Body of pancreas (tissue), 4 donors: ENCODE data around the gene SCNN1G. TPM values are rescaled to one million over a fixed set of nuclear protein-coding genes. Genes with fewer than 3 reads are reported as not detected.

Experiments used
- ATAC-seq: fragments of 150-250 bp; one replicate; pipeline ENCODE4 v1.9.1; 2016
- DNase-seq, 4 donors: peaks; one replicate each; pipeline ENCODE4 v3.0.0-alpha.2; 2019
- H3K27ac ChIP-seq, 4 donors: fragments of 200-600 bp; sonication (generic); 1 replicate in 3 of 4; 2 replicates in 1 of 4; pipeline versions ENCODE4 v1.5.1 to v1.6.1; 2016 to 2019; ENCODE audit warnings: mild to moderate bottlenecking in 1 of 4, mixed read lengths in 1 of 4, moderate library complexity in 1 of 4
- H3K27me3 ChIP-seq, 2 donors: fragments of 200-600 bp; sonication (generic); one replicate each; pipeline ENCODE4 v1.6.0; 2016; ENCODE audit warnings: mild to moderate bottlenecking in 1 of 2
- H3K36me3 ChIP-seq, 2 donors: fragments of 200-600 bp; sonication (generic); replicated peaks in 1 of 2; 2 replicates each; pipeline ENCODE4 v1.5.1; 2016; ENCODE audit warnings: low read depth in 2 of 2; ENCODE audit not compliant: insufficient read depth in 1 of 2
- H3K4me1 ChIP-seq: fragments of 200-600 bp; sonication (generic); one replicate; pipeline ENCODE4 v1.6.0; 2016
- H3K4me3 ChIP-seq, 2 donors: fragments of 200-600 bp; sonication (generic); 1 replicate in 1 of 2; 2 replicates in 1 of 2; pipeline ENCODE4 v1.5.1; 2016 to 2019
- H3K9me3 ChIP-seq, 3 donors: fragments of 200-600 bp; sonication (generic); 1 replicate in 2 of 3; 2 replicates in 1 of 3; pipeline ENCODE4 v1.5.1; 2016
- CTCF ChIP-seq, 7 experiments: fragments of 450-650 bp in 4 of 7; fragments of 200-600 bp in 3 of 7; sonication (generic) in 3 of 7; IDR thresholded peaks; one replicate each; pipeline ENCODE4 v1.5.1; 2016 to 2019; ENCODE audit warnings: antibody characterized with exemption in 7 of 7
- POLR2A ChIP-seq, 3 donors: fragments of 450-650 bp; IDR thresholded peaks; one replicate each; pipeline ENCODE4 v1.6.1; 2016; ENCODE audit warnings: antibody characterized with exemption in 3 of 3, mild to moderate bottlenecking in 2 of 3
- WGBS, 2 donors: methylation state at CpG; one replicate each; pipeline ENCODE4 v1.1.5; 2017; 5-methylcytosine and 5-hydroxymethylcytosine counted together
- intact Hi-C: fragments of 100-400 bp; cut with DNase I; formaldehyde crosslinking; loops from one replicate; pipeline ENCODE4 v1.15.1; 2023
- total RNA-seq, 2 donors: library from RNA; depleted of rRNA; stranded (reverse); fragments of >200 nt; gene quantifications; one replicate each; pipeline ENCODE4 v1.1.0, GENCODE V29; 2016

The SCNN1G gene
- total RNA-seq, 2 donors from 2014 or later: 0.26 to 1.6 TPM

- no peak for ATAC-seq
- Histone ChIP-seq H3K27ac (no peak overlapping the region), H3K36me3 (no peaks in the 10 kb centered on the region), H3K4me1 (no peaks in the 10 kb centered on the region), H3K9me3 (no peaks in the 10 kb centered on the region), H3K4me3 (no peak overlapping the region), H3K27me3 (no peaks in the 10 kb centered on the region)
- WGBS, 2 donors: 8 to 30% methylated on average over 1 of the region's 1 CpG
- intact Hi-C loops: no loop called here
- no peak for DNase-seq
- TF ChIP-seq CTCF (IDR thresholded peaks at IDR 0.05) (no peak), POLR2A (IDR thresholded peaks at IDR 0.05) (no peak)
Measured at GRCh38 chr16:23257682-23258081, 75.1 kb downstream of the SCNN1G start.

- no peak overlapping the region for H3K4me3 ChIP-seq
- ATAC-seq (no peak), DNase-seq (no peak)
- intact Hi-C loops: no loop called here
- no peak overlapping the region for H3K27ac ChIP-seq
- H3K27me3 ChIP-seq: no peaks in the 10 kb centered on the region
- no peak for TF ChIP-seq POLR2A (IDR thresholded peaks at IDR 0.05)
- TF ChIP-seq CTCF (IDR thresholded peaks at IDR 0.05): no peak
- no peaks in the 10 kb centered on the region for H3K36me3 ChIP-seq
- 56 to 67% methylated on average over 2 of the region's 2 CpGs for WGBS, 2 donors
- H3K4me1 ChIP-seq: no peaks in the 10 kb centered on the region
- H3K9me3 ChIP-seq: no peaks in the 10 kb centered on the region
Measured at GRCh38 chr16:23258919-23259237, 76.3 kb downstream of the SCNN1G start.

Other genes starting within 250 kb of the SCNN1G start
- gene USP31, start 33.3 kb upstream of the SCNN1G start, total RNA-seq: 1 to 10 TPM; 5.2 to 8.6 TPM
- gene SCNN1B, start 119.6 kb downstream of the SCNN1G start, total RNA-seq: 1 to 10 TPM in 1 of 2 donors, not detected in 1; 4.7 TPM